B cell (primary cell): Measurements from ENCODE around the gene TRMT61A. TPM values are rescaled to one million over a fixed set of nuclear protein-coding genes. Genes with fewer than 3 reads are reported as not detected.

Experiments used
- ATAC-seq: fragments of 200-7000 bp; cut with Tn5 transposase; one replicate; pipeline ENCODE4 v1.10.0; 2021; ENCODE audit warnings: low read depth, mild to moderate bottlenecking, moderate number of reproducible peaks, moderate library complexity
- CTCF ChIA-PET: fragments of 350-600 bp; sonication (Branson Sonifier 250); formaldehyde crosslinking; loops from one replicate; lab custom pipeline; 2021; ENCODE audit warnings: antibody characterized with exemption, inconsistent platforms; lab: Charles Lee
- POLR2A ChIA-PET: fragments of 350-600 bp; sonication (Branson Sonifier 250); formaldehyde crosslinking; loops from one replicate; lab custom pipeline; 2021; ENCODE audit warnings: antibody characterized with exemption; lab: Charles Lee
- DNase-seq: peaks from one replicate; pipeline ENCODE4 v3.0.0; 2013
- H2AFZ ChIP-seq: 2 replicates; pipeline ENCODE4 v1.6.1; 2012; ENCODE audit warnings: mild to moderate bottlenecking, low read depth, low read length; ENCODE audit not compliant: insufficient read depth, poor library complexity, severe bottlenecking
- H3K27ac ChIP-seq, 2 donors: 1 replicate in 1 of 2; 2 replicates in 1 of 2; pipeline ENCODE4 v1.5.1; 2012 to 2013; ENCODE audit warnings: low read length in 2 of 2, mild to moderate bottlenecking in 2 of 2, moderate library complexity in 1 of 2
- H3K27me3 ChIP-seq, 4 experiments: fragments of 200-600 bp in 1 of 4; sonication (generic) in 1 of 4; replicated peaks in 1 of 4; 1 replicate in 2 of 4; 2 replicates in 2 of 4; pipeline versions ENCODE4 v1.6.1 to v1.7.0; 2013 to 2016; ENCODE audit warnings: low read length in 3 of 4, mild to moderate bottlenecking in 2 of 4, mixed read lengths in 1 of 4, moderate library complexity in 1 of 4; ENCODE audit not compliant: insufficient read depth in 4 of 4, control insufficient read depth in 3 of 4; ENCODE audit errors: control extremely low read depth in 1 of 4
- H3K36me3 ChIP-seq, 2 experiments: replicated peaks in 1 of 2; 1 replicate in 1 of 2; 2 replicates in 1 of 2; pipeline versions ENCODE4 v1.6.1 to v1.7.1; 2013; ENCODE audit warnings: low read length in 1 of 2; ENCODE audit not compliant: insufficient read depth in 2 of 2, control insufficient read depth in 1 of 2; ENCODE audit errors: control extremely low read depth in 1 of 2, extremely low read depth in 1 of 2
- H3K4me1 ChIP-seq, 2 donors: fragments of 200-600 bp in 1 of 2; sonication (generic) in 1 of 2; 1 replicate in 1 of 2; 2 replicates in 1 of 2; pipeline versions ENCODE4 v1.5.1 to v1.6.1; 2013 to 2017; ENCODE audit warnings: low read length in 2 of 2; ENCODE audit not compliant: control insufficient read depth in 2 of 2, insufficient read depth in 2 of 2
- H3K4me2 ChIP-seq: replicated peaks from 2 replicates; pipeline ENCODE3; 2012; ENCODE audit warnings: mild to moderate bottlenecking, low read depth, low read length; ENCODE audit not compliant: poor library complexity, severe bottlenecking
- H3K4me3 ChIP-seq, 5 experiments: fragments of 200-600 bp in 1 of 5; sonication (generic) in 1 of 5; 1 replicate in 3 of 5; 2 replicates in 2 of 5; pipeline versions ENCODE4 v1.5.1 to v1.7.0; 2011 to 2016; ENCODE audit warnings: low read length in 4 of 5, mild to moderate bottlenecking in 4 of 5, low read depth in 2 of 5, control low read depth in 1 of 5, moderate library complexity in 1 of 5; ENCODE audit not compliant: insufficient read depth in 1 of 5; ENCODE audit errors: control extremely low read depth in 1 of 5, extremely low read depth in 1 of 5
- H3K79me2 ChIP-seq: fragments of 200-600 bp; sonication (generic); one replicate; pipeline ENCODE4 v1.6.0; 2016; ENCODE audit warnings: low read length; ENCODE audit not compliant: control insufficient read depth, insufficient read depth
- H3K9ac ChIP-seq: fragments of 200-600 bp; sonication (generic); 2 replicates; pipeline ENCODE4 v1.6.1; 2017; ENCODE audit warnings: mild to moderate bottlenecking, low read length, moderate library complexity
- H3K9me3 ChIP-seq, 3 donors: one replicate each; pipeline versions ENCODE4 v1.6.1 to v1.7.1; 2013; ENCODE audit warnings: low read length in 2 of 3; ENCODE audit not compliant: control insufficient read depth in 2 of 3, insufficient read depth in 1 of 3; ENCODE audit errors: control extremely low read depth in 1 of 3
- H4K20me1 ChIP-seq: 2 replicates; pipeline ENCODE4 v1.6.0; 2012; ENCODE audit warnings: mild to moderate bottlenecking, low read length; ENCODE audit not compliant: insufficient read depth, control insufficient read depth, poor library complexity, severe bottlenecking
- H3K27ac Mint-ChIP-seq: one replicate; pipeline ENCODE4 v1.8.0; 2021; ENCODE audit warnings: mixed read lengths
- H3K27me3 Mint-ChIP-seq: one replicate; pipeline ENCODE4 v1.8.0; 2021; ENCODE audit warnings: mixed read lengths
- H3K4me1 Mint-ChIP-seq: one replicate; pipeline ENCODE4 v1.8.0; 2021; ENCODE audit warnings: mixed read lengths
- H3K4me3 Mint-ChIP-seq: one replicate; pipeline ENCODE4 v1.8.0; 2021; ENCODE audit warnings: mixed read lengths
- H3K9me3 Mint-ChIP-seq: one replicate; pipeline ENCODE4 v1.8.0; 2022; ENCODE audit warnings: mixed read lengths; ENCODE audit not compliant: insufficient read depth
- CTCF ChIP-seq: fragments of 200-600 bp; IDR thresholded peaks from one replicate; pipeline ENCODE4 v1.8.0; 2022; ENCODE audit warnings: antibody characterized with exemption, mild to moderate bottlenecking
- EZH2 ChIP-seq: IDR thresholded peaks from 2 replicates; pipeline ENCODE4 v1.6.1; 2012; ENCODE audit warnings: borderline replicate concordance, low read depth, mild to moderate bottlenecking, moderate library complexity, low read length; ENCODE audit not compliant: insufficient read depth, poor library complexity, severe bottlenecking
- whole genome bisulfite sequencing: methylation state at CpG from one replicate; pipeline ENCODE4 v1.1.5; 2013; ENCODE audit warnings: missing lambda C conversion rate; ENCODE audit not compliant: insufficient coverage; 5-methylcytosine and 5-hydroxymethylcytosine counted together
- intact Hi-C: fragments of 100-400 bp; cut with micrococcal nuclease; formaldehyde crosslinking; loops from one replicate; pipeline ENCODE4 v1.10.0; 2022
- polyA plus RNA-seq: library from polyadenylated mRNA; depleted of rRNA; stranded (reverse); fragments of >200 nt; gene quantifications from 2 replicates; pipeline ENCODE4 v1.2.3, GENCODE V29; 2012
- total RNA-seq, 2 donors: library from RNA; stranded (reverse); fragments of 120-200 nt in 1 of 2; gene quantifications; 1 replicate in 1 of 2; 2 replicates in 1 of 2; pipeline versions ENCODE4 v1.2.3 to v1.2.4, GENCODE V29; 2013 to 2022

The TRMT61A gene
- total and polyA plus RNA-seq, 2 donors (not counting 1 experiment from before 2014, with no cell fraction given): 9.5 to 18.4 TPM

- Histone ChIP-seq H3K4me2 (no peak overlapping the region), H4K20me1 (peaks cover under 1% of the 10 kb centered on the region), H2AFZ (no peak overlapping the region), H3K27ac (no peak overlapping the region), H3K4me1 (no peaks in the 10 kb centered on the region), H3K4me3 (no peak overlapping the region), H3K36me3 (no peaks in the 10 kb centered on the region), H3K9ac (no peak overlapping the region), H3K79me2 (no peaks in the 10 kb centered on the region), H3K27me3 (peaks cover 0 to 16% (median 2%) of the 10 kb centered on the region in 4 experiments), H3K9me3 (no peaks in the 10 kb centered on the region)
- no peak for ATAC-seq
- no peak for TF ChIP-seq CTCF
- no peak for TF ChIP-seq EZH2
- no peaks in the 10 kb centered on the region for H3K27me3 Mint-ChIP-seq
- ChIA-PET POLR2A (interaction anchor here (0.8 kb wide), 1 partner anchor 22 kb away, joined by 3 read pairs; no protein-coding TSS in a partner anchor), CTCF (interaction anchor here (0.6 to 1.3 kb wide), 3 partner anchors 20 to 362 kb away, joined by 3 to 8 read pairs (median 7); no protein-coding TSS in a partner anchor)
- H3K9me3 Mint-ChIP-seq: no peaks in the 10 kb centered on the region
- WGBS: 66% methylated on average over 17 of the region's 17 CpGs
- DNase-seq: no peak
- intact Hi-C loops: no loop called here
- no peak overlapping the region for H3K27ac Mint-ChIP-seq
- H3K4me1 Mint-ChIP-seq: no peaks in the 10 kb centered on the region
- no peak overlapping the region for H3K4me3 Mint-ChIP-seq
Observed at GRCh38 chr14:103540821-103541708, 12.1 kb downstream of the TRMT61A start.
